A172 (cell line): ENCODE measurements around the gene GATA6. TPM values are rescaled to one million over a fixed set of nuclear protein-coding genes. Genes with fewer than 3 reads are reported as not detected.
"Not testable (repeated sequence)": the region's sequence is repeated elsewhere in the genome, so short reads cannot be mapped to it uniquely, and the experiment has no call there.

ENCODE experiments used
- DNase-seq: peaks from one replicate; pipeline ENCODE4 v3.0.0-alpha.2; 2015; ENCODE audit warnings: low spot score
- total RNA-seq: library from RNA; depleted of rRNA; stranded (reverse); fragments of >200 nt; shearing (Covaris generic); gene quantifications from 2 replicates; pipeline ENCODE4 v1.2.3, GENCODE V29; 2014

The GATA6 gene
- total RNA-seq, 1 experiment from 2014 or later = 3.9 TPM

DNA sequence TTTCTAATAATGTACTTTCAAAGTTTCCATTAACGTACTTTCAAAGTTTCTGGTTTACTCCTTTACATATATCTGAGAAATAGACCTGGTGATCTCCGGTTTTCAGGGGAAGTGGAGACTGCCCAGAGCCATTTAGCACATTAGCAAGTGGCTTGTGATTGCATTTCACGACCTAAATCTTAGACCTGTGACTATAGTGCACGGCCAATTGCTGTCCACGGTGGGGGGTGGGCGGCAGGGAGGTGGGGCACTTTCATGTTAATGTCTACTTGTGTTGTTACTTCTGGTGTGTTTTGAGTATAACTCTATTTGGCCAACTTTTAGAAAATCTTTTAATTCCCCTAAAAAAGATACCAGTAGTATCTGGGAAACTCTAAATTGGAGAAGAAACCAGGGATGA is 11.3 kb downstream of the GATA6 start:
- DNase-seq = no peak

DNA sequence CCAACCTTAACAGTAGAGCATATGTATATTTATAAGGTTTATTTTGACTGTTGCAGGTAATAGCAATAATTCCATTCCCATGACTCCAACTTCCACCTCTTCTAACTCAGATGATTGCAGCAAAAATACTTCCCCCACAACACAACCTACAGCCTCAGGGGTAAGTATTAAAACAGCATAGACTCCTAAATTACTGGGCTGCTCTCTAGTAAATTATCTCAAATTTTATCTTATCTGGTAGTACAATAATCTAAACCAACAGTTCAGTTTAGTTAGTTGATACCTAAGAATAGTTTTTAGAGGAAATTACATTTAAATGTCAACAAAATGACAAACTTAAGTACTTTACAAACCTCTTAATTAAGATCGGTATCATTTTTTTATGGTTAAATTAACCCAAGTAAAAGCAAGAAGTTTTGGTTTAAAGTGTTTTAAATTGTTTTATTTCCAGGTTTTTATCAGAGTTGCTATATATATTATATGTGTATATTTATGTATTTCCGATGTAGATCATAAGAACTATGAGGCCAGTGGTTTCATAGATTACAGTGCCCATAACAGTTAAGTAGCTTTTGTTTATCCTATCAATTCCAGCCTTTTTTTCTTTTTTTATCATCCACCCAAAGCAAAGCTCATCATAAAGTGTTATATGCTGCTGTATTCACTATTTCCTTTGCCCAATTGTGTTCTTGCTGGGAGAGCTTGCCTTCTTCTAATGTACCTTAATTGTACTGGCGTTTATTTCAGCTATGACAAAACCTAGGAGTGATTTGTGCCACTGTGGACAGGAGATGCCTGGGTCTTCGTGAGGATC is 13.7 kb downstream of the GATA6 start:
- DNase-seq = no peak

DNA sequence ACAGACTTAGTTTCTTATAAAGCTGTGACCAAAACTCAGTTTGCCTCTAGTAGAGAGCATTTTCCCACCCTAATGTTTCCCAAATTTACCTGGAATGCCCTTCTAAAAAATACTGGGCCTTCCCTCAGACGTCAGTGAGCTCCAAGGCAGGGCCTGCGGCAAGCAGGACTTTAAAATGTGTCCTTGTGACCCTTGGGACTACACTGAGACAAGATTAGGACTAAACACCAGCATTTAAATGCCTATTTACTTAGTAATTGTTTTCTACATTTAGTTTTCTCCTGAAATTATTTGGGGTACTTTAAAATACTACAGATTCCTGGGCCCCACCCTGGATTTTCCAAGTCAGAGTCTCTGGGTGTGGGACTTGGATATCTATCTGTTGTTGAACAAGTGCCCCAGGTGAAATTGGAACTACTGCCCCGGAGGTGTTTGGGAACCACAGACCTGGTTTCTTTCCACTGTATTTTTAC is 14.3 kb downstream of the GATA6 start:
- no peak for DNase-seq

DNA sequence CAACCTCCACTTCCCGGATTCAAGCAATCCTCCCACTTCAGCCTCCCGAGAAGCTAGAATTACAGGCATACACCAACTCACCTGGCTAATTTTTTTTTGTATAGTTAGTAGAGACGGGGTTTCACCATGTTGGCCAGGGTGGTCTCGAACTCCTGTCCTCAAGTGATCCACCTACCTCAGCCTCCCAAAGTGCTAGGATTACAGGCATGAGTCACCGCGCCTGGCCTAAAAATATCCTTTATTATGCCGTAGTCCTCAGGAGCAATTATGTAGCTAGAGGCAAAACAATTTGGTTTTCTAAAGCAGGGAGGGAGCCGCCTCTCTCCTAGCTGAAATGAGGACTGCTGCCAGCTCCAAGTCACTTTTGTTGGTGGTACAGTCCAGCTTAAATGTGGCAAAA is 15.2 kb downstream of the GATA6 start:
- DNase-seq = not testable (repeated sequence)

DNA sequence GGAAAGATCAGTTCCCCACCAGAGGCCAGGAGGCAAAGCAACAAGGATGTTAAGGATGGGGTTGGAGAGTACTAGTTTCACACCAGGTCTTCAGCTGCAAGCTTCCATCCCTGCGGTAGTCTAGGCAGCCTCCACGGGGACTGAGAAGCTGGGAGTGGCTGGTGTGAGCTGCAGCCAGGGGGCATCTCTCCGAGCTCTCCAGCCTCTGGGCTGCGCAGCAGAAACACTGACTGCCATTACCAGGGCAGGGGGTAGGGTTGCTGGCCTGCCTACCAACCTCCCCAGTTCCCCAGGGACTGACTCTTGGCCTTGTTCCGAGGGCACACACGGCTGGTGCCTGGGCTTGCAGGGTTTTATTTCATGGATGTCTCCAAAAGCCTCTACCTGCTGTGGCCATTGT is 15.9 kb downstream of the GATA6 start:
- no peak for DNase-seq

DNA sequence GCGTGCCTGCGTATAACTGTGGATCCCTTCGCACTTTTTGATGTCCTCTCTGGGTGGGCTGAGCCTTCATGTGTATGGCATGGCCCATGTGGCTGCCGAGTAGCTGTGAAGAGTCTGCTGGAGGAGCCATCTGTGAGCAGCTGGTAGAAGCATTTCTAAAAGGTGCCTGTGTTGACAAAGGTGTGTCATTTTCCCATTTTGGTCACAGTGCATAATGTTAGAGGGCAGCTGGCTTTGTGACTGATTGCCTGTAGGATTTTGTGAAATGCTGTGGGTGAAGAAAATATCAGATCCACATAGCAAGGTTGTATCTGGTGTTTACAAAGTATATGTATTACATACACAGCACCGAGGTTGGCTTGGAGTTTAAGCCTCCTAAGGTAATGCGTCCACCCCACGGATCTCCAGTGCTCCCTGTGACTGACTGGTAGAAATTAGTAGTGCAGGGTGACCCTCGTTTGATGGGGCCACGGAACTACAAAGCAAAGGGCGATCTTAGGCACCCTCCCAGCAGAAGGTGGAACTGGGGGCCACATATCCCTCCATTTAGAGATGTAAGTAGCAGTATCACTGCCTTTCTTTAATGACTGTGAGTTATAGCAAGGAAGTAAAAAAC is 16.5 kb downstream of the GATA6 start:
- DNase-seq = no peak

DNA sequence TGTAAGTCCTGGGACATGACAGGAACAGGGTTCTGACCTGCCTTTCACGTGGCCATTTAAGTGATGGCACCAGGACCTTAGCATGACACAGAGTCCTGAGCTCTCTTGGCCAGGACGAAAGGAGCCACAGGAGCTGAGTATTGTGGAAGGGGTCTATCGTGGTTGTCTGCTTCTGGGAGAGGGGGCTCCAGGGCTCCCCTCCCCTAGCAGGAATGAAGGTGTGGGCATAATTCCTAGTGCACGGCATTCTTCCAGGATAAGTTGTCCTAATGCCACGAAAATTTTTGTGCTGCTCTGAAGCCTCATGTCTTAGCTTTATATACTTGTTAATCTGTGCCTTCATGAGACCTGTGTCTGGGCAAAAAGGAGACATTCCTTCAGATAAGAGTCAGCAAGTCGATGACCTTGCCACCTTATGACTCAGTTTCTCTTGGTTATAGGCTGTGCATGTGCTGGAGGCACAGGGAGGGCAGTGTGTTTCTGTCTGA is 17.1 kb downstream of the GATA6 start:
- peak; percentile 16 for DNase-seq

DNA sequence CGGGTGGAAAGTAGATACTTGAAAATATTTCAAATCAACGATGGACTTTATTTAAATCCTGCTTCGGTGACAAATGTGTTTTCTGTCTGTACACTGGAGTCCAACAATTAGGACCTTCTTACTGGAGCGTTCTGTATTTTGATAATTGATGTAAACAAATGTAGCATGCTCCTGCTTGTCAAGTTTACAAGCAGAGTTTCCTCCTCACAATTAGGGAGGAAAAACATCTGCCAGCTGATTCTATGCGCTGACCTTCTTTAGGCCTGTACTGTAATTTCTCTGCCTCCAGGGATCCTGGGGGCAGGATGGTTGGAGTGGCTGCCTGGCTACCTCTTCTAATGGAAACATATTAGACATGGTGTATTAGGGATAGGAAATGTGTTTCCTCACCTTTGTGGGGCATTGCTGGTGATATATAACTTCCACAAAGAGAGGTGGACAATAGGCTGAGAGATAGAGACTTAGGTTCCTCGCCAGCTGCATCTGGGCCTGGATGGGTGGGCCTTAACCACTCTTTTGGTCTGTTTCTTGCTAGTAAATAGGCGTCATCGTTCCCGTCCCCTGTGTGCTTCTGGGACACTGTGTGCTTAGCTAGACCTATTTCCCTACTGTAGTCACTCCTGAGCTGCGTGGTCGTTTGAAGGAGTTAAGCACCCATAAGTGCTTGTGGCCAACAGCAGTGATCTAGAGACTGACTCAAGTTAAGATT is 19.3 kb downstream of the GATA6 start:
- DNase-seq = no peak

DNA sequence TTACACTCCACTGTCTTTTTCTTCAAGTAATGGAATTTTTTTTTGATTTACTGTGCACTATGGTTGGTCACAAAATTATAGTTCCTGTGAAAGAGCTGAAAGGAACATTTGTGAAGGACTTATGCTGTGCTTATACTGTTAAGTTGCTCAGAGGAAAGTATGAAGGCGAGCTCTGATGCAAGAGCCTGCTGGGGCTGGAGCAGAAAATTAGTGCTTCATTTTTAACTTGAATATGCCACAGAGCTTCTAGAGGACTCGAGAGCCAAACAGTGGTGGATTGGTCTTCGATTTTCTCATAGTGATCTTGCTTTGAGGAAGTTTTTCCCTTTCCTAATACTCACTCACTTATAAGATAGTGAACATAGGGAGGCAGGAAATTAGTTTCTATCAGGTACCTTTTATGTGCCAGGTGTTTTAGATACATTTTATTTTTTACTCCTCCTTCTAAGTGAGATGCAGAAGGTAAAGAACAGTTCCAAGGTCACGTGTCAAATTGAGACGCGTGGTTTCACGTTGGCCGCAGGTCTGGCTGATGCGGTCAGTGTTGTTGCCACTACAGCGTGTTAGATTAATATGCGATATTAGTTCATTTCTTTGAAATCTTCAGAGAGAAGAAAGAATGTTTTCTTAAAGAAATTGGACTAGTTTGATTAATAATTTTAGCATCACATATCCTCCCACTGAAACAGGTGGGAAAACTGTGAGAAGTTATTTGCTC is 20.2 kb downstream of the GATA6 start:
- no peak for DNase-seq

DNA sequence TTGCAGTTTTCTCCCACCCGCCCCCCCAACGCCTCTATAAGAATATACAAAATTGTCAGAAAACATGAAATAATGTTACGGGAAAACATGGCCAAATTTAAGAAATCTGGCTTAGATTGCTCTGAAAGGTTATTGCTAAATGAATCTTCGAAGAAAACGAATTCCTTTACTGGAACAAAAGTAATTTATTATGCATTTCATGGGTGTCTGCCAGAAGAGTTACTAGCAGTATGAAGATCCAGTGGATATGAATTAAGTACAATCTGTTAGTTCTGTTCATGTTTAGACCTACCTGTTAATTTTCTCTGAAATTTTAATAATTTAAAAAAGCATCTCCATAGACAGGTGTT is 21.9 kb downstream of the GATA6 start:
- no peak for DNase-seq

DNA sequence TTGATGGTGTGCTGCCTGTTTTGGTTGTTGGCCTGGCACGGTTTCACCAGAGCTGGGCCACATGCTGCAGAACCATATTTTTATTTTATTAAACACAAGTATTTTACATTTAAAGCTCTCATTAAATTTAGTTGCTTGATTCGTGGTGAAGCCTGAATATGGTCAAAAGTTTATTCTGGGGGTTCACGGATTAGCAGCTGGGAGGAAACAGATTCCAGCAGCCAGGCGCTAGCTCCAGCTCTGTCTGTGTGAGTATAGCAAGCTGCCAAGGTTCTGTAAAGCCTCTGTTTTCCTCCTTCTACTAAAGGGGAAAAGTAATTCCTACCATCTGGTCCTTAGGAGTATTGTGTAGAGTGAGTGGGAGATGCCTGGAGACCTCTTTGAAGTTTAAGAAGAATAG is 22.5 kb downstream of the GATA6 start:
- no peak for DNase-seq

DNA sequence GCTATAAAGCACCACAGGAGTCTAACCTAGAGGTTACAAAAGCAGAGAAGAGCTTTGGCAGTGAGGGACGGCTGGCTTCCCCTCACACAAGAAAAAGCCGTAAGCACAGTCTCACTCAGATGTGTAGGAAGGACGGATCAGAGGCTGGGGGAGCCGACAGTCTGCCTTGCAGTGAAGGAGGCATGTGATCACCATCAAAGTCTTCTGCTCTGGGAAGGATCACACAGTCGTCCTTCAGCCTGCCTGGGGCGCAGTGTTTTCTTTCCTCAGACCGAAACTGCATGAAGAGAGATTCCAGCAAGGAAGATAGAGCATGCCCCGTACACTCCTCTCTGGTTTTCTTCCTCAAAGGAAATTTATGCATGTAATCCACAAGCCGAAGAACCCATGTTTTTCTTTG is 24.1 kb downstream of the GATA6 start:
- no peak for DNase-seq

DNA sequence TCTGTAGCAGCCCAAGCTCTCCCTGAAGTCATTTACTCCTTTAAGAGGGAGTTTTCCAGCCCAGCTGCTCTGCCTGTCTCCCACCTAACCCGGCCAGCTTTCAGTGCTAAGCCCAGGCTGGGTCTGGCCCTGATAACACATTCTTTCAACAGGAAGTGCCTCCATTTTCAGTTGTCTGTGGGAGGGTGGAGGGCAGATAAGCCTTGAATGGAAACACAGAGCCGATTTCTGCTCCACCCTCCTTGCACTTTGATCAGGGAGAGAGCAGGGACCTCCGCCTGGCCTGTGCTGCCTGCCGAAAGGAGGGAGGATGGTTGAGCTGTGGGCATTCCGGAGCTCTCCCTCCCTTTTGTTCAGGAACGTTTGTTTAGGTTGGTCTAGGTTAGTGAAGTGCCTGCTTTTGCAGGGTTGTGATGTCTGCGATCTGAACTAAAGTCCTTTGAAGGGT is 24.8 kb downstream of the GATA6 start:
- no peak for DNase-seq

DNA sequence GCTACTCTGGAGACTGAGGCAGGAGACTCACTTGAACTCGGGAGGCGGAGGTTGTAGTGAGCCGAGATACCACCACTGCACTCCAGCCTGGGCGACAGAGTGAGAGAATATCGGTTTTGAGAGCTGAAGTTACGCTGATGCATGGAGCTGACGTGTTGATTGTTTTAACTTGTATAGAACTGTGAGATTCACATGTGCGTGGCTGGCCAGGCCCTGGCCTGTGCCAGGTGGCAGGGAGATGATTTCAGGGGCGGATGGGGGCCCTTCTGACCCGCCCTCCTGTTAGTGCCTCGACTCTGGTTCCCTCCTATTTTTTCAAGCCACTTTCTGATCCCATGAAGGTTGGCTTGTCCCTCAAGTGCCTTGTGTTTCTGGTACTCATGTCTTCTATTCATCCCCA is 25.7 kb downstream of the GATA6 start:
- DNase-seq = no peak

DNA sequence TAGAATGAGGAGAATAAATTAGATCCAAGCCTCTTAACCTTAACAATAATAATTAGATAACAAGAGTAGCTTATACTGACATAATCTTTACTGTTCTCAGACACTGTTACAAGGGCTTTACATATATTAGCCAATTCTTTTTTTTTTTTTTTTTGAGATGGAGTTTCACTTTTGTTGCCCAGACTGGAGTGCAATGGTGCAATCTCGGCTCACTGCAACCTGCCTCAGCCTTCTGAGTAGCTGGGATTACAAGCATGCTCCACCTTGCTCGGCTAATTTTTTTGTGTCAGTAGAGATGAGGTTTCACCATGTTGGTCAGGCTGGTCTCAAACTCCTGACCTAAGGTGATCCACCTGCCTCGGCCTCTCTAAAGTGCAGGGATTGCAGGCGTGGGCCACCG is 27.6 kb downstream of the GATA6 start:
- DNase-seq = not testable (repeated sequence)

DNA sequence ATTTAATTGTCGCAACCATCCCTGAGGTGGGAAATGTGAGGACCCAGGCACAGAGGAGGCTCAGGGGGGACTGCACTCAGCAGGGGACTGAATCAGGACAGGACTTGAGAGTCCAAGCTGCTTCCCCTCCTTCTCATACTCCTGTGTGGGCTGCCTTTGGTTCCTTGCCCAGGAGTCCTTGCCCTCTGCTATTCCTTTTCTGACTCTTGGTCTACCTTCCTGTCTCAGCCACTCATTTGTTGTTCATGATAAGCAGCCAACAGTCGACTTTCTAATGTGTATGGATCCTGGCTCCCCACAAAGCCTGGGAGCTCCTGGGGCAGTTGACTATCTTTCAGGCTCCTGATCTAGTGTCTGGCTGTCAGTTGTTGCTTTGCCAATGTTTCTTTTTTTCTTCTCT is 28.3 kb downstream of the GATA6 start:
- no peak for DNase-seq

DNA sequence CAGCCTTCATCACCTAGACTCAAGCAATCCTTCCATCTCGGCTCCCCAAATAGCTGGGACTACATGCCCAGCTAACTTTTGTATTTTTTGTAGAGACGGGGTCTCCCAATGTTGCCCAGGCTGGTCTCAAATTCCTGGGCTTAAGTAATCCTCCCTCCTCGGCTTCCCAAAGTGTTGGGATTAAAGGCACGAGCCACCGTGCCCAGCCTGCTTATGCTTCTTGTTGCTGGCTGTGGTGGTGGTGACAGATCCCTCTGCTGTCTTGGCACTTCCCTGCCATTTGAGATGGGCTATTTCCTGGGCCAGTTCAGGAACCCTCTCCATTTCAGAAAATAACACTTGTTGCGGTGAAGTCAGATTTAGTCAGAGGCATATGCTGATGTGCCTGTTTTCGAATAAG is 28.8 kb downstream of the GATA6 start:
- no peak for DNase-seq

DNA sequence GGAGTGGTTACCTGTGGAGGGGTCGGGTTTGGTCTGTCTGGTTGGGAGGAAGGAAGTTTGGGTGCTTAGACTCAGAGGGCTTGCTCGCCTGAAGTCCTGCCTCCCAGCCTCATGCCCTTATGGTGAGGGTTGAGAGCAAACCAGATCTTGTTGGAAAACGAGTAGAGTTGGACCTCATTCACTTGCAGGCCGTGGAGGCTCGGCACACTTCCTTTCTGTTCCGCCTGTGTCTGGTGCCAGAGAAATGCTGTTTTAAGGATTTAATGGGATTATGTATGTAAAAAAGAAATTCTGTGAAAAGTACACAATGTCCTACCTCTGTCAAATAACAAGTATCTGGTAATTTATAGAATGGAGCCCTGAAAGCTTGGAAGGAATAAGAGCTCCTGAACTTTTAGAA is 29.6 kb downstream of the GATA6 start:
- DNase-seq = no peak

DNA sequence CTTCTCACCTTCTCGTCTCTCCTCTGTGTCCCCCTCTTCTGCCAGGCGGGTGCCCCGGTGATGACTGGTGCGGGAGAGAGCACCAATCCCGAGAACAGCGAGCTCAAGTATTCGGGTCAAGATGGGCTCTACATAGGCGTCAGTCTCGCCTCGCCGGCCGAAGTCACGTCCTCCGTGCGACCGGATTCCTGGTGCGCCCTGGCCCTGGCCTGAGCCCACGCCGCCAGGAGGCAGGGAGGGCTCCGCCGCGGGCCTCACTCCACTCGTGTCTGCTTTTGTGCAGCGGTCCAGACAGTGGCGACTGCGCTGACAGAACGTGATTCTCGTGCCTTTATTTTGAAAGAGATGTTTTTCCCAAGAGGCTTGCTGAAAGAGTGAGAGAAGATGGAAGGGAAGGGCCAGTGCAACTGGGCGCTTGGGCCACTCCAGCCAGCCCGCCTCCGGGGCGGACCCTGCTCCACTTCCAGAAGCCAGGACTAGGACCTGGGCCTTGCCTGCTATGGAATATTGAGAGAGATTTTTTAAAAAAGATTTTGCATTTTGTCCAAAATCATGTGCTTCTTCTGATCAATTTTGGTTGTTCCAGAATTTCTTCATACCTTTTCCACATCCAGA is 31.3 kb downstream of the GATA6 start:
- DNase-seq = no peak

DNA sequence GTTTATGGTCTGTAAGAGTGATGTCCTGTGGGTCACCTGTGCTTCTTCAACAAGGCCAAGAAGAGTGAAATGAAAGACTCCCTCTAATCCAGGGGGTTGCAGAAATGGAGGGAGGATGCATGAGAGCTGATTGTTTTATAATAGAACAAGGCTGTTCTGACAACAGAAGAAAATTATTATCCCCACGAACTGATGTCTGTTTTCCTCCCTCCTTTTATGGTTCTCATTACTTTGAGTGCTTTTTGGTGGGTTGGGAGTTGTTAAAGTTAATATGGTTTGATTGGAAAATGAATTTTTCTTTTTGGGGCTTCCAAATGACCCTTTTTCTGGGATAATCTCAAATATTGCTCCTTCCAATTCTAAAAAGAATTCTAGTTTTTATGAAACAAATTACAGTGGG is 33.6 kb downstream of the GATA6 start:
- no peak for DNase-seq

DNA sequence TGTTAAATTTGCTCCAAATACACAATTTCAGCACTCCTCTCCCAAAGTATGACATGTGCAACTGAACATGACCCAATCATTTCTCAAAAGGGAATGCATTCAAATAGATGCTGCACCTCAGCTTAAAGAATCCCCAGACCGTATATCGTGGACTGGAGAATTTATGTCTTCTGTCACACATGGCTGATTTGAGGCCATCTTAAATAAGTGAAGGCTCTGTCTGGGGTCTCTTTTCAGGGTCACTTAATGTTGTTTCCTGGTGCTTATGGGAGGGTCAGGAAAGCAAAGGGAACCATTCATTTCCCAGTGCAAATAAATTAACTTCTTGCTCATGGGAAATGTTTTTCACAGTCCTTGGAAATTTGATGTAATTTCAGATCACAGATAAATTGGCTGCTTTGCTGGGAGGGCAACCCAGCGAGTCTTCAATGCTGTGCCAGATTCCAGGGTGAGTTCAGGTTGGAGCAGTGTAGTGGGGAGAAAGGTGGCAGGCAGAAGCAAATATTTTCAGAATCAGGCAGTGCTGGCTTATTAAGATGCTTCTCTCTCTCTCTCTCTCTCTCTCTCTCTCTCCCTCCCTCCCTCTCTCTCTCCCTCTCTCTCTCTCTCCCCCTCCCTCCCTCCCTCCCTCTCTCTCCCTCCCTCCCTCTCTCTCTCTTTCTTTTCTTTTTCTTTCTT is 34.3 kb downstream of the GATA6 start:
- DNase-seq = no peak
